Left lung (tissue), 10 donors: ENCODE data around the gene SCUBE3. TPM values are rescaled to one million over a fixed set of nuclear protein-coding genes. Genes with fewer than 3 reads are reported as not detected.

Experiments
- ATAC-seq: fragments of 200-7000 bp; cut with Tn5 transposase; one replicate; pipeline ENCODE4 v1.9.1; 2020; ENCODE audit warnings: moderate library complexity
- DNase-seq, 4 donors: peaks; one replicate each; pipeline ENCODE4 v3.0.0-alpha.2; 2013 to 2020
- H3K27ac ChIP-seq, 2 donors: fragments of 200-600 bp; sonication (generic) in 1 of 2; one replicate each; pipeline versions ENCODE4 v1.5.0 to v1.8.0; 2020 to 2021
- H3K27me3 ChIP-seq, 2 donors: fragments of 200-600 bp; sonication (generic) in 1 of 2; one replicate each; pipeline versions ENCODE4 v1.5.0 to v1.8.0; 2020 to 2021
- H3K36me3 ChIP-seq, 2 donors: fragments of 200-600 bp; sonication (generic) in 1 of 2; one replicate each; pipeline versions ENCODE4 v1.5.0 to v1.8.0; 2020 to 2021
- H3K4me1 ChIP-seq, 2 donors: fragments of 200-600 bp; one replicate each; pipeline ENCODE4 v1.8.0; 2021
- H3K4me3 ChIP-seq, 2 donors: fragments of 200-600 bp; sonication (generic) in 1 of 2; one replicate each; pipeline versions ENCODE4 v1.5.0 to v1.8.0; 2020 to 2021; ENCODE audit warnings: mild to moderate bottlenecking in 1 of 2
- H3K9me3 ChIP-seq, 2 donors: fragments of 200-600 bp; sonication (generic) in 1 of 2; one replicate each; pipeline versions ENCODE4 v1.5.0 to v1.8.0; 2020 to 2021
- CTCF ChIP-seq, 2 donors: fragments of 200-600 bp; sonication (generic) in 1 of 2; IDR thresholded peaks; one replicate each; pipeline versions ENCODE4 v1.5.0 to v1.8.0; 2021; ENCODE audit warnings: antibody characterized with exemption in 2 of 2
- intact Hi-C, 2 donors: fragments of 100-400 bp; cut with DNase I; formaldehyde crosslinking; loops; one replicate each; pipeline versions ENCODE4 v1.11.2 to v1.14.2; 2022
- polyA plus RNA-seq, 6 donors: library from polyadenylated mRNA; unstranded; fragments of 120-200 nt; gene quantifications; one replicate each; pipeline ENCODE4 v1.2.1, GENCODE V29; 2013; ENCODE audit not compliant: insufficient read length in 6 of 6
- total RNA-seq, 2 donors: library from RNA; stranded (reverse); fragmentation: NEBNext Ultra II Directional; extraction: Animal tissue kit (Norgen Biotek cat#: 25700); gene quantifications; one replicate each; pipeline ENCODE4 v1.2.1, GENCODE V29; 2021
- donor health status: DM: no; HTN: yes; CAD: no.
- donor health status: DM: no; HTN: no; CAD: no.

SCUBE3 gene
- total and polyA plus RNA-seq, 8 donors: 2.2 to 4.7 (median 3.9) TPM

- no peak for ATAC-seq
- no peaks in the 10 kb centered on the region for H3K36me3 ChIP-seq
- H3K9me3 ChIP-seq: no peaks in the 10 kb centered on the region
- peaks cover 0 to 3% of the 10 kb centered on the region in 2 donors for H3K4me1 ChIP-seq
- no peak for TF ChIP-seq CTCF (IDR thresholded peaks at IDR 0.05)
- no peak overlapping the region for H3K4me3 ChIP-seq
- no peak for DNase-seq
- H3K27me3 ChIP-seq: no peaks in the 10 kb centered on the region
- intact Hi-C loops: no loop called here
- no peak overlapping the region for H3K27ac ChIP-seq
Measured at GRCh38 chr6:35275744-35276260, 62.0 kb downstream of the SCUBE3 start.

- intact Hi-C loops: no loop called here
- Histone ChIP-seq H3K36me3 (peaks cover 0 to 26% of the 10 kb centered on the region in 2 donors), H3K27ac (no peak overlapping the region), H3K9me3 (no peaks in the 10 kb centered on the region), H3K4me3 (no peak overlapping the region), H3K4me1 (peaks cover 0 to 3% of the 10 kb centered on the region in 2 donors), H3K27me3 (no peaks in the 10 kb centered on the region)
- TF ChIP-seq CTCF (IDR thresholded peaks at IDR 0.05): no peak
- DNase-seq (no peak), ATAC-seq (no peak)
Measured at GRCh38 chr6:35278708-35279107, 65.0 kb downstream of the SCUBE3 start.

- DNase-seq: no peak
Measured at GRCh38 chr6:35280903-35281302, 67.1 kb downstream of the SCUBE3 start.

GRCh38 chr6:35282472-35282871, 68.7 kb downstream of the SCUBE3 start:
- Histone ChIP-seq H3K36me3 (peaks cover 0 to 64% of the 10 kb centered on the region in 2 donors), H3K27me3 (no peaks in the 10 kb centered on the region), H3K4me1 (no peaks in the 10 kb centered on the region), H3K4me3 (no peak overlapping the region), H3K27ac (no peak overlapping the region), H3K9me3 (no peaks in the 10 kb centered on the region)
- no peak for DNase-seq
- intact Hi-C loops: no loop called here
- no peak for TF ChIP-seq CTCF (IDR thresholded peaks at IDR 0.05)
- ATAC-seq: no peak

More at GRCh38 chr6:35280903-35281302, 67.1 kb downstream of the SCUBE3 start:
- H3K4me3 ChIP-seq: no peak overlapping the region
- no peaks in the 10 kb centered on the region for H3K27me3 ChIP-seq
- H3K4me1 ChIP-seq: no peaks in the 10 kb centered on the region
- ATAC-seq: no peak
- peaks cover 0 to 48% of the 10 kb centered on the region in 2 donors for H3K36me3 ChIP-seq
- no peaks in the 10 kb centered on the region for H3K9me3 ChIP-seq
- intact Hi-C loops: no loop called here
- H3K27ac ChIP-seq: no peak overlapping the region
- TF ChIP-seq CTCF (IDR thresholded peaks at IDR 0.05): no peak

- Histone ChIP-seq H3K9me3 (no peaks in the 10 kb centered on the region), H3K36me3 (peaks cover 0 to 73% of the 10 kb centered on the region in 2 donors), H3K27me3 (no peaks in the 10 kb centered on the region), H3K4me1 (no peaks in the 10 kb centered on the region), H3K4me3 (no peak overlapping the region), H3K27ac (no peak overlapping the region)
- ATAC-seq: no peak
- no peak for DNase-seq
- intact Hi-C loops: no loop called here
- TF ChIP-seq CTCF (IDR thresholded peaks at IDR 0.05): no peak
Measured at GRCh38 chr6:35283361-35283760, 69.6 kb downstream of the SCUBE3 start.
